ENCODE data around the gene LAMC3.

DNA sequence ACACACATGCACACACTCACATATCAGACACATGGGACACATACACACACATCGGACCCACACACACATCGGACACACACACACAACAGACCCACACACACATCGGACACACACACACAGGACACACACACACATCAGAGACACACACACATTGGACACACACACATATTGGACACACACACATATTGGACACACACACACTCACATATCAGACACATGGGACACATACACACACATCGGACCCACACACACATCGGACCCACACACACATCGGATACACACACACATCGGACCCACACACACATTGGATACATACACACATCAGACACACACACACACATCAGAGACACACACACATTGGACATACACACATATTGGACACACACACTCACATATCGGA is 12.8 kb upstream of the LAMC3 start:
- TF ChIP-seq CTCF (IDR thresholded peaks at IDR 0.05) (no peak), POLR2A (IDR thresholded peaks at IDR 0.05) (no peak)

Measured in right lobe of liver (tissue), 4 donors.